Activated effector memory CD4-positive, alpha-beta T cell treated with Interleukin-2 at 50 U/mL for 16 hours (primary cell): ENCODE data around the gene PCGF3.
"Not testable (repeated sequence)": the region's sequence is repeated elsewhere in the genome, so short reads cannot be mapped to it uniquely, and the experiment has no call there.

Experiments used
- DNase-seq: peaks from one replicate; pipeline ENCODE4 v3.0.0-alpha.2; 2020

The PCGF3 gene

DNA sequence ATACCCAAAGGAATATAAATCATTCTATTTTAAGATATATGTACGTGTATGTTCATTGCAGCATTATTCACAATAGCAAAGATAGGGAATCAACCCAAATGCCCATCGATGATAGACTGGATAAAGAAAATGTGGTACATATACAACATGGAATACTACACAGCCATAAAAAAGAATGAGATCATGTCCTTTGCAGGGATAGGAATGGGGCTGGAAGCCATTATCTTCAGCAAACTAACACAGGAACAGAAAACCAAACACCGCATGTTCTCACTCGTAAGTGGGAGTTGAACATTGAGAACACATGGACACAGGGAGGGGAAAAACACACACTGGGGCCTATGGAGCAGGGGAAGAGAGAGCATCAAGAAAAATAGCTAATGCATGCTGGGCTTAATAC, 101.3 kb downstream of the PCGF3 start:
- DNase-seq: not testable (repeated sequence)

DNA sequence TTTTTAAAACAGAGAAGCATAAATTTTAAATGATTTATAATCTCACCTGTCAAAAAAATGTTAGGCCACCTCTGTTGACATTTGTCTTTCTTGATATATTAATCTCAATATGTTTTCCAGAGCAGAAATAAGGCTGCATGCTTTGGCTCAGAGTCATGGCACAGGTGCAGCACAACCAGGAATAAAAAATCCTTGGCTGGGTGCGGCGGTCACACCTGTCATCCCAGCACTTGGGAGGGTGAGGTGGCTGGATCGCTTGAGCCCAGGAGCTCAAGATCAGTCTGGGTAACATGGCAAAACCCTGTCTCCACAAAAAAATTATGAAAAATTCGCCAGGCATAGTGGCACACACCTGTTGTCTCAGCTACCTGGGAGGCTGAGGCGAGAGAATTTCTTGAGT, 102.2 kb downstream of the PCGF3 start:
- no peak for DNase-seq

DNA sequence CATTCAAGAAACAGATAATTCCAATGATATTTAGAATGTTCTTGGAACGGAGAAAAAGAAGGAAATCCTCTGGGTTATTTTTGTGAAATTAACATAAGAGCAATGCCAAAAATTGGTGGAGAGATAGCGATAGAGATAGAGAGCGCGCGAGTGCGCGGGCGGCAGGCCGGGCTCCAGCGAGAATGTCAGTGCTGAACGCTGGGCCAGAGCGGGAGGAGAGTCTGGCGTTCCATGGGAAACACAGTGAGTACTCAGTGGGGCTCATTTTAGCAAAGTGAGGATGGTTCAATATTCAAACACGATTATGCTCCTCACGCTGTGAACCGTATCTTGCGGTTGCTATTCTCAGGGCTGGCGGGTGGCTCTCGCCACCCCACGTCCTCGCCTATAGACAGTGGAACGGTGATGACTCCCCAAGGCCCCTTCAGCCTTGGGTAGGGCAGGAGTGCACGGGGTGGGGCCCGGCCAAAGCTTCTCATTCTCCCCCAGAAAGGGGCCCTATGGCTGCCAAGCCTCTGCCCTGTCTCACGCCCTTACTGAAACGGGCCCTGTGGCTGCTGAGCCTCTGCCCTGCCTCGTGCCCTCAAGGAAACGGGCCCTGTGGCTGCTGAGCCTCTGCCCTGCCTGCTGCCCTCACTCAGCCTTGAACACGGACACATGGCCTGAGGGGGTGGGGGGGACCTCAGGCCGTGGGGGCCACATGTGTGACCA, 103.4 kb downstream of the PCGF3 start:
- no peak for DNase-seq

DNA sequence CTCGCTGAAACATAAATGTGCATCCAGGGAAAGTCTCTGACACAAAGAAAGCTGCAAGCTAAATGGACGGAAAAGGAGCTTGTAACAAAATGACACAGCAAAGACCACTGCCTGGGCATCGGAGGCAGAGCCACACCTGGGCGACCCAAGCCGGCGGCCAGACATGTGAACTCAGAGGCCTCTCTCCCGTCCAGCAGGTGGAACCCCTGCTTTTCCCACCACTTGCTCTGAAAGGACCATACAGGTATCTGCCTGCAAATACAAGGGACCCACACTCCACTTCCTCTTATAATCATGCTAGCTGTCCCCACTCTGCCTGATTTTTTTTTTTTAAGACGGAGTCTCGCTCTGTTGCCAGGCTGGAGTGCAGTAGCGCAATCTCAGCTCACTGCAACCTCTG, 108.3 kb downstream of the PCGF3 start:
- no peak for DNase-seq

DNA sequence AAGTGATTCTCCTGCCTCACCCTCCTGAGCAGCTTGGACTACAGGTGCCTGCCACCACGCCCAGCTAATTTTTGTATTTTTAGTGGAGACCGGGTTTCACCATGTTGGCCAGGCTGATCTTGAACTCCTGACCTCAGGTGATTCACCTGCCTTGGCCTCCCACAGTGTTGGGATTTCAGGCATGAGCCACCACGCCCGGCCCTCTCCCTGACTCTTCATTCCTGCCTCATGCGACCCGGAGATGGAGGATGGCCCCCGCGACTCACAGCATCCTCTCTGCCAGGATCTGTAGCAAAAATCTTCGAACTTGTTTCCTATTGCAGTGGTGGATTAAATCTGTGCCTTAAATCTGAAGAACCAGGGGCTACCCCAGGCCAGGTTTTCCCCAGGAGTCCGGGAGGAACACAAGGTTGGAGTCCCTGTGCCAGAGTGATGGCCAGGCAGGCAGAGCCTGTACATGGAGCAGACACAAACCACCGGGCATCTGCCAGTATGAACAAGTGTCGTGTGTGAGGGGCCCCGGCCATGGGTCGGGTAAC, 108.7 kb downstream of the PCGF3 start:
- no peak for DNase-seq

DNA sequence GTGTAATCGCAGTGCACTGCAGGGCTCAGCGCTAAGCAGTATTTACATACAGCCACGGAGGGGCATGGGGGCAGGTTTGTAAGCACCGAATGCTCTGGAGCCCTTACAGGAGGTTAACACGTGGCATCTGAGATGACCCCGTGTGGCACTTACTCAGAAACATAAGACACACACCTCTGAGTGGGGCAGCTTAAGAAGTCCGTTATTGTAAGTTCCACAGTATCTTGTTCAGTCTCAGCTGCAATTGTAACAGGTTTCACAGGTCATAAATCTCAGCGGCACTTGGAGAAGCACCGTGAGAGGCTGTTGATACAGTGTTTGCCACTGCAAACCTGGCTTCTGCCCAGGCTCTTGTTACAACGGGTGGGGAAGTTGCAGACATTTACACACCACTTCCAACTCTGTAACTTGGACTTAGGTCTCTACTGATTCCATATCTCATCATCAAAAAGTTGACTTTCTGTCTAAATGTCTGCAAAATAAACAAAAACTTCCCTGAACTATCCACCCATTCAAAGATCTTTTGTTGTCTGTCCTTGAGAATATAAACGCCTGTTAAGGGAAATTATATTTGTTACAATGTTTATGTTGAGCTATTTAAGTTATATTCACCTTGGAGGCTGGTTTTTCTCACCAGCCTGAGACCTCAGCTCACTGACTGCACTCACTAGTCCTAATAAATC, 110.0 kb downstream of the PCGF3 start:
- DNase-seq: no peak

DNA sequence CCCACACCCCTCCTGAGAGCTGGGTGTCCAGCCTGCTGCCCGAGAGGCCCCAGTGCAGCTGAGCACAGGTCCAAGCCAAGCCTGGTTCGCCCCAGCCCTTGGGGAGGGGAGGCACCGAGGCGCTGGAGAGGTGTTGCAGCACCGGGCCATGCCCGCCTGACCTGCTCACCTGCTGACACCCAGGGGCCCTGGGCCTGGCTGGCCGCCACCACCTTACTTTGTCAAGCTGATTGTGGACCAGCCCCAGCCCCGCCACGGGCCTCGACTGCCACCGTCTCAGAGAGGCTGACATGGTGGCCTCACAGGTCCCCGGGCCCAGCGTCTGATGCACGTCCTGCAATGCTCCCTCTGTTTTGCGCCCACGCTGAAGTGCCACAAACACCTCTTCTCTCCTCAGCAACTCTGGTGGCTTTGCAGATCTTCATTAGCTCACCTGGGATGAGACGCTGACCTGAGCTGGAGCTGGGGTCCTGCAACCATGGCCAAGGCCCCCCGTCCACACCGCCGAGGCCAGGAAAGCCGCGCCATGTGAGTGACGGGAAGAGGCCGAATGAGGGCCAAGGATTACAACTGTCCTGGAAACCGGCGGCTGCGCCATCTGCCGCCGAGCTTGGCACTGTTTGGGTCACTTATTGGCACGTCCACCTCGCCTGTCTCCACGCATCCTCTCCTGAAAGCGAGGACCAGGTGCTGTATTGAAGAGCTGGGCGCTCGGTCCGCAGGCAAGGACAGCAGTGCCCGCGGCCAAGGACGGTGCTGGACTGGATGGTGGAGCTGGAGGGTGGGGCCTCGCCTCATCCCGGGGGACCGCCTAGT, 112.7 kb downstream of the PCGF3 start:
- no peak for DNase-seq

DNA sequence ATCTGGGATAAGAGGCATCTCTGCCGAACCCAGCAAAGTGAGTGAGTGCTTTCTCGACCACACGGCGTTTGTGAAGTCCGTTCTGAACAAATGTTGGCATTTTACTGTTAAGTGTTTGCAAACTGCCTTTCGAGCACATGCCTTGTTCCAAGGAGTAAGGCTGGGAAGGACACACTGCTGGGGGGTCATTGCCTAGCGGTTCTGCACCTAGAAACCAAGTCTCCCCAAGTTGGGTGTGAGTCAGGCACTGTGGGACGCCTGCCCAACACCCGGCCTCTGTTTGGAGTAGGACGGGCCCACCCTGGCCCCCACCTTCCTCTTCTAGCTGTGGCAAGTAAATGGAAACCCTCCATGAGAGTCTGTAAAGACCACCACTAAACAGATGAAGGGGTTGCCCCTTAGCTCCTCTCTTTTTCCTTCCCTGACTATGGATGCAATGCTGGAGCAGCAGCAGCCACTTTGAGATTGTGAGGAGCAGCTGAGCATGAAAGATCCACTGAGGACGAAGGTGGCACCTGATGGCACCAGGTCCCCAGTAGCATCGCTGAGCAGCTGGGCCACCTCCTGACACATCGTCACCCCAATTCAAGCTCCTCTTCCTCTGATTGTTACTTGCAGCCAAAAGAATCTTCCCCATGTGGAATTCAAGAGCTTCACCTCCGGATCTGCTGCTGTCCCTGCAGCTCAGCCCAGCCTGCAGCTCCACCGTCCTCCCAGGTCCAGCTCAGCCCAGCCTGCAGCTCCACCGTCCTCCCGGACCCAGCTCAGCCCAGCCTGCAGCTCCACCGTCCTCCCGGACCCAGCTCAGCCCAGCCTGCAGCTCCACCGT, 114.0 kb downstream of the PCGF3 start:
- DNase-seq: no peak
